ENCODE data around the gene SETD1B.

GRCh38 chr12:121809712-121810116 lies 5.9 kb downstream of the SETD1B start:
- TF ChIP-seq CTCF (IDR thresholded peaks at IDR 0.05) (no peak), EZH2 (IDR thresholded peaks at IDR 0.05; ENCODE audit: borderline replicate concordance, insufficient read depth, low read depth, low read length, poor library complexity, severe bottlenecking) (no peak)
